Smooth muscle cell (in vitro differentiated cells): ENCODE measurements around the gene BRCC3. TPM values are rescaled to one million over a fixed set of nuclear protein-coding genes. Genes with fewer than 3 reads are reported as not detected.

ENCODE experiments used
- DNase-seq: peaks from one replicate; lab custom pipeline; 2025; ENCODE audit not compliant: unreplicated experiment; lab: John Stamatoyannopoulos, UW
- H2AFZ ChIP-seq: fragments of 200-600 bp; sonication (generic); 2 replicates; pipeline ENCODE4 v1.6.0; 2016; ENCODE audit warnings: antibody characterized with exemption, low read depth, mild to moderate bottlenecking
- H3F3A ChIP-seq: fragments of 200-600 bp; sonication (generic); 2 replicates; pipeline ENCODE4 v1.6.0; 2017; ENCODE audit warnings: antibody characterized with exemption, low read depth
- H3K27ac ChIP-seq: fragments of 200-600 bp; sonication (generic); 2 replicates; pipeline ENCODE4 v1.5.1; 2016; ENCODE audit warnings: low read depth, mild to moderate bottlenecking
- H3K27me3 ChIP-seq: fragments of 200-600 bp; sonication (generic); 2 replicates; pipeline ENCODE4 v1.6.1; 2016; ENCODE audit warnings: low read depth, mild to moderate bottlenecking
- H3K36me3 ChIP-seq: fragments of 200-600 bp; sonication (generic); 2 replicates; pipeline ENCODE4 v1.5.1; 2016; ENCODE audit warnings: low read depth
- H3K4me1 ChIP-seq: fragments of 200-600 bp; sonication (generic); 2 replicates; pipeline ENCODE4 v1.5.1; 2016; ENCODE audit warnings: low read depth
- H3K4me2 ChIP-seq: fragments of 200-600 bp; sonication (generic); 2 replicates; pipeline ENCODE4 v1.6.0; 2016; ENCODE audit warnings: mild to moderate bottlenecking
- H3K4me3 ChIP-seq: fragments of 200-600 bp; sonication (generic); 2 replicates; pipeline ENCODE4 v1.5.1; 2016; ENCODE audit warnings: mild to moderate bottlenecking
- H3K79me2 ChIP-seq: fragments of 200-600 bp; sonication (generic); 2 replicates; pipeline ENCODE4 v1.6.0; 2016; ENCODE audit warnings: low read depth, mild to moderate bottlenecking
- H3K9ac ChIP-seq: fragments of 200-600 bp; sonication (generic); 2 replicates; pipeline ENCODE4 v1.6.0; 2016; ENCODE audit warnings: low read depth
- H3K9me3 ChIP-seq: fragments of 200-600 bp; sonication (generic); replicated peaks from 2 replicates; pipeline ENCODE4 v1.5.1; 2016; ENCODE audit warnings: low read depth
- H4K20me1 ChIP-seq: fragments of 200-600 bp; sonication (generic); 2 replicates; pipeline ENCODE4 v1.6.0; 2016; ENCODE audit warnings: low read depth
- CTCF ChIP-seq: fragments of 200-600 bp; sonication (generic); IDR thresholded peaks from 2 replicates; pipeline ENCODE4 v1.5.1; 2017; ENCODE audit warnings: borderline replicate concordance, mild to moderate bottlenecking, antibody characterized with exemption; ENCODE audit not compliant: insufficient read depth, poor library complexity, severe bottlenecking
- WGBS: methylation state at CpG from one replicate; pipeline ENCODE4 v1.1.7; 2016; ENCODE audit warnings: low lambda C conversion rate; 5-methylcytosine and 5-hydroxymethylcytosine counted together
- polyA plus RNA-seq: library from polyadenylated mRNA; unstranded; fragments of >200 nt; fragmentation: Nextera tagmentation; extraction: Ambion mirVana; gene quantifications from 2 replicates; pipeline ENCODE4 v1.2.1, GENCODE V29; 2016
- total RNA-seq: library from RNA; depleted of rRNA; stranded (reverse); fragments of >200 nt; gene quantifications from 2 replicates; pipeline ENCODE4 v1.2.3, GENCODE V29; 2014

The BRCC3 gene
- total and polyA plus RNA-seq, 2 experiments from 2014 or later: 10.6 to 13.4 TPM

- Histone ChIP-seq H3K79me2 (no peaks in the 10 kb centered on the region), H3K4me2 (peak overlapping the region; percentile 54), H3F3A (no peaks in the 10 kb centered on the region), H2AFZ (no peak overlapping the region), H3K27ac (no peak overlapping the region), H3K9ac (no peak overlapping the region), H3K27me3 (no peaks in the 10 kb centered on the region), H3K9me3 (no peaks in the 10 kb centered on the region), H4K20me1 (no peaks in the 10 kb centered on the region), H3K36me3 (no peaks in the 10 kb centered on the region), H3K4me3 (no peak overlapping the region), H3K4me1 (no peaks in the 10 kb centered on the region)
- 40% methylated on average over 25 of the region's 25 CpGs for WGBS
- TF ChIP-seq CTCF: peak; percentile 57
- DNase-seq: peak; percentile 4
These were observed 14.2 kb upstream of the BRCC3 start for GRCh38 chrX:155056877-155057792.

- H3K4me1 ChIP-seq: no peaks in the 10 kb centered on the region
- H2AFZ ChIP-seq: no peak overlapping the region
- no peak for TF ChIP-seq CTCF
- H3K4me3 ChIP-seq: no peak overlapping the region
- no peaks in the 10 kb centered on the region for H3K36me3 ChIP-seq
- no peaks in the 10 kb centered on the region for H3K9me3 ChIP-seq
- no peaks in the 10 kb centered on the region for H3K79me2 ChIP-seq
- no peaks in the 10 kb centered on the region for H4K20me1 ChIP-seq
- H3K4me2 ChIP-seq: no peak overlapping the region
- H3K9ac ChIP-seq: no peak overlapping the region
- no peak for DNase-seq
- H3K27ac ChIP-seq: no peak overlapping the region
- 86% methylated on average over 4 of the region's 4 CpGs for WGBS
- H3F3A ChIP-seq: no peaks in the 10 kb centered on the region
- H3K27me3 ChIP-seq: no peaks in the 10 kb centered on the region
These were observed 9.5 kb upstream of the BRCC3 start for GRCh38 chrX:155061760-155062159.

- Histone ChIP-seq H3F3A (no peaks in the 10 kb centered on the region), H3K9me3 (no peaks in the 10 kb centered on the region), H3K4me3 (no peak overlapping the region), H3K27ac (no peak overlapping the region), H3K4me1 (no peaks in the 10 kb centered on the region), H3K27me3 (no peaks in the 10 kb centered on the region), H2AFZ (no peak overlapping the region), H3K9ac (no peak overlapping the region), H3K36me3 (no peaks in the 10 kb centered on the region), H3K4me2 (no peak overlapping the region), H4K20me1 (no peaks in the 10 kb centered on the region), H3K79me2 (no peaks in the 10 kb centered on the region)
- DNase-seq: no peak
- 76% methylated on average over 8 of the region's 8 CpGs for WGBS
- TF ChIP-seq CTCF: no peak
These were observed 6.1 kb upstream of the BRCC3 start for GRCh38 chrX:155065035-155065734.
